DMS114 treated with DMSO at 0.1 percent for 48 hours (cell line): Measurements from ENCODE around the gene WDR18.
A peak's percentile ranks its signal among the peaks of the same experiment; 100 is the strongest.
"Not testable (repeated sequence)": the region's sequence is repeated elsewhere in the genome, so short reads cannot be mapped to it uniquely, and the experiment has no call there.

Experiments used
- DNase-seq: peaks from one replicate; lab custom pipeline; 2025; ENCODE audit not compliant: unreplicated experiment; lab: John Stamatoyannopoulos, UW

Gene WDR18

DNA sequence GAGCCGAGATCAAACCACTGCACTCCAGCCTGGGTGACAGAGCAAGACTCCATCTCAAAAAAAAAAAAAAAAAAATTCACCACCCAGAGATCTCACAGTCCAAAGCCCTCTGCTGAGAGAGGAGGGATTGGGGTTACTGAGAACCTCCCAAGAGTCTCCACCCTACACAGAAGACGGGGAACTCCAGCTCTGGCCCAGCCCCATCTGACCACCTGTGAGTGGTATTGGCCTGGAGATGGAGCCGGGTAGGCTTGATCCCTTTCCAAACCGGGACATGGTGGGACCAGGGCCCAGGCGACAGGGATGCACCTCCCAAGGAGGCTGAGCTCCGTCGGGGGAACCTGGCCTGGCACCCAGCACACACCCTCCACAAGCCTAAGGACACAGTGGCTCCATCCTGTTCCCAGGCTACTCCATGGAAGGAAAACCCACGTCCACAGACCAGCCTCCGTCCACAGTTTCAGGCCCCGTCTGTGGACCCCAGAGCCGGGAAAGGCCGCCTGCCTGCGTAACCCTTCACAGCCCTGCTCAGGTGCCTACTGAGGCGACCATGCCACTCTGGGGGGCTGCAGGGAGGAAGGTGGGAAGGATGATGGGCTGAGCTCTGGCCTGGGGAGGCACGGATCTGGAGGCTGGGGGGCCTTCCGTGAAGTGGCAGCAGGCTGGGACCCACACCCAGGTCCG, 34.9 kb downstream of the WDR18 start:
- DNase-seq = no peak

DNA sequence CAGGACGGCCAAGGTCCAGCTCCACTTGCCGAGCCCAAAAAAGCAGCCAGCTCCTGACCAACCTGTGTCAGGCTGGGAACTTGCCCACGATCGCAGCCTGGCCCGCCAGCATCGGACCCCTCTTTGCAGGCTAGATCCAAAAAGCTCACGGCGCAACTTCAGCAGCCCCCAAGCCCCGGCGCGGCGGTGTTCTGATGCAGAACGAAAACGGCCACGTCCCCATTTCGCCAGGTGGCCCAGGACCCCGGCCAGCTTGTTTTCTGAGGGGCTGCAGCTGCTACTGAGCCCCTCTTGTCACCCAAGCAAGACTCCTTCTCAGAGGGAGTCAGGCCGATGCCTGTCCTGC, 35.4 kb downstream of the WDR18 start:
- DNase-seq = no peak

DNA sequence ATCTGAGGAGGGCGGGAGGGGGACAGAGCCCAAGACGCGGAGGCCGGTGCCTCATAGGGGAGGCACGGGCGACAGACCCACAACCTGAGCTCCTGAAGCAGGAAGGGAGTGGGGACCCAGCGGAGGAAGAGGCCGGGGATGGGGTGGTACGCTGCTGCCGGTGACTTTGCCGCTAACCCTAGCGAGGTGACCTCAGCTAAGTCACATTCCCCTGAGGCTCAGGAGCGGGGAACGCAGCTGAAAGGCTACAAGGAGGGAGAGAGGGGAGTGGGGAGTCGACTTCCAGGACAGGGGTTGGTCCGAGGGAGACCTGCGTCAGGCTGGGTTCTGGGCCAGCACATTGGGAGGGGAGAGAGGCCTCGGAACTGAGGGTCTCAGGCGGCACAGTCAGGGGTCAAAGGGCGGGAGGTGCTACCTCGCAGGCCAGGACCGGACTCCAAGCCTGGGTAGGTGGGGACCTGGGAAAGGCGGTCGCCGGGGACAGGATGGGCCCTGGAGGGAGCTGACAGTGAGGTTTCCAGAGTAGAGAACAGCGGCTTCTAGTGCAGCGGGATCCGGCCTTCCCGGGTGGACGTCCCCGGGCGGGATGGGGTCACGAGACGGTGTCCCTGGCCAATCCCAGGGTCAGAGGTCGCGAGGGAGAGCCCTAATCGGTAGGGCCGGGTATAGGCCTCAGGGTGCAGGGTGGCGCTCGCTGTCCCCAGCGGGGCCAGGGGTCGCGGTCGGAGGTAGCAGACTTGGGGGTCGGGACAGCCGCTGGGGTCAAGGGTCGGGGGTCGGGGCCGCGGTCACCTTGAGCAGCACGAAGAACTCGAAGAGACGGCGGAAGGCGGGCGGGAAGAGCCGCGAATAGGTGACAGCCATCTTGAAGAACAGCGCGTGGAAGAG, 36.1 kb downstream of the WDR18 start:
- no peak for DNase-seq

DNA sequence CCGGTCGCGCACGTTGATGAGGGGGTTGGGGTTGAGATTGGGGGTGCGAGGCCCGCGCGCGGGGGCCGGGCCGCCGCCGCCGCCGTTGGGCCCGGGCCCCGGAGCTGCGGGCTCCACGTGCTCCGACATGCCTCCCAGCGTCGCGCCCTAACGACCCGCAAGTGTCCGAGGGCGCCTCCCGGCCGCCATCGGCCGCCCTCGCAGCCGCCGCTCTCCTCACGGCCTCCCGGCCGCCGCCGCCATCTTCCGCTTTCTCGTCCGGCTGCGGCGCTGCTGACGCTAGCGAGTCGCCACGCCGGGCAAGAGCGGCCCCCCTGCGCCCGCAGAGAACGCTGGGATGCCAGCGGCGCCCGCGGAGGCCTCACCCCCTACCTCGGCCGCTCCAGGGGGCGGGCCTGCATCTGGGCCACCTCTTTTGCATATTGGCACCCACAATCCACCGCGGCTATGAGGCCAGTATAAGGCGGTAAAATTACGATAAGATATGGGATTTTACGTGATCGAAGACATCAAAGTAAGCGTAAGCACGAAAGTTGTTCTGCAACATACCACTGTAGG, 36.8 kb downstream of the WDR18 start, which contains the start of gene TMEM259:
TSS of gene TMEM259 (minus strand) at position 256 of the 558 bp plus-strand sequence. CDS start at position 129, 127 bp downstream.
- peak; percentile 78 for DNase-seq

DNA sequence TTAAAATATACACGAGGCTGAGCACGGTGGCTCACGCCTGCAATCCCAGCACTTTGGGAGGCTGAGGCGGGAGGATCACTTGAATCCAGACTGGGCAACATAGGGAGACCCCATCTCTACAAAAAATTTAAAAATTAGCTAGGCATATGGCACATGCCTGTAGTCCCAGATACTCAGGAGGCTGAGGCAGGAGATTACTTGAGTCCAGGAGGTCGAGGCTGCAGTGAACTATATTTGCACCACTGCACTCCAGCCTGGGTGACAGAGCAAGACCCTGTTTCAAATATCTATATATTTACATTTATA, 39.7 kb downstream of the WDR18 start:
- DNase-seq = not testable (repeated sequence)

GRCh38 chr19:1025080-1025479, 40.9 kb downstream of the WDR18 start:
- DNase-seq = not testable (repeated sequence)

- DNase-seq = peak; percentile 48
Measured at GRCh38 chr19:1025960-1026782, 42.0 kb downstream of the WDR18 start, which contains the start of gene CNN2. CNN2 (plus strand) TSS chr19:1026608; CDS start chr19:1026662, 54 bp downstream.

GRCh38 chr19:1026783-1027649, 42.9 kb downstream of the WDR18 start:
- DNase-seq = no peak

- DNase-seq = no peak
Measured at GRCh38 chr19:1027650-1028061, 43.5 kb downstream of the WDR18 start.

DNA sequence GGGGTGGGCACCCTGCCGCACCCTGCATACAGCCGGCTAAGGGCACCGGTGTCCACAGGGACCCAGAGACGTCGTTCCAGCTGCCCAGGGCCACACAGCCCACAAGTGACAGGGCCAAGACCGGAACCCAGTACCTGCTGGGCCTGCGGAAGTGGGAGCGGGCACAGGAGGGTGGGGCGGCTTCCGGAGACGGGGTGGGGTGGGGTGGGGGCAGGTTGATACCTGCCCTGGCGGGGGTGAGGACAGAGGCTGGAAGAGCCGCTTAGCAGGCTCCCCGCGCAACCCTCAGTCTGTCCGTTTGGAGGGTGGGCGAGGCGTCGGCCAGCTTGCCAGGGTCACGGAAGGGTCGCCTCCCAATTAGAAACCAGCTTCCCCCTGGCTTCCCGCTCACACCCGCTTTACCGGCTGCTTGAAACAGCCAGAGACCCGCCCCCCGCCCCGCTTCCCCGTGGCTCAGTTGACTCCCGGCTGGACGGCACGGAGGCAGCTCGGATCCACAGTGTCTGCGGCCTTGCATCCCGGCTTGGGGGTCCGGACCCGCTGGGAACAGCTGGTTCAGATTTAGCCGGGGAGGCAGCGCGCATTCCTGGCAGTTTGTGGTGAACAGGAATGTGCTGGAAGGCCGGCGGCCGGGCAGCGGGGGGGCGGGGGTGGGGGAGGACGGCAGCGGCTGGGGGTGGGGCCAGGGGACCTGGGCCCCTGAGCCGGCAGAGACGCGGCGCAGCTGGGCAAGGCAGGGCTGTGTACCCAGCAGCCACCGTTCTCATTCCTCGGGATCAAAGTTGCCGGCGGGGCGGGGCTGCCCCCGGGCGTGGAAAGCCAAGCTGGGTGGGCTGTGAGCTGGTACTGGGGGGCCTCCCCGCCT, 44.1 kb downstream of the WDR18 start:
- DNase-seq = no peak

GRCh38 chr19:1032264-1032867, 48.2 kb downstream of the WDR18 start:
- no peak for DNase-seq

GRCh38 chr19:1035998-1036621, 52.0 kb downstream of the WDR18 start:
- DNase-seq = no peak

DNA sequence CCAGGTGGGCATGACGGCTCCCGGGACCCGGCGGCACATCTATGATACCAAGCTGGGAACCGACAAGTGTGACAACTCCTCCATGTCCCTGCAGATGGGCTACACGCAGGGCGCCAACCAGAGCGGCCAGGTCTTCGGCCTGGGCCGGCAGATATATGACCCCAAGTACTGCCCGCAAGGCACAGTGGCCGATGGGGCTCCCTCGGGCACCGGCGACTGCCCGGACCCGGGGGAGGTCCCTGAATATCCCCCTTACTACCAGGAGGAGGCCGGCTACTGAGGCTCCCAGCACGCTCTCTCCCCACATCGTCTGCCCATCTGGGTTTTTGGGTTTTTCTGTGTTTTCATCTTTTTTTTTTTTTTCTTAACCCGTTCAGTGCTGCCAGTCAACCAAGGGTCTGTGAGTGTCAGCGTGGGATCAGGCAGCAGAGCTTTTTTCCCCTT, 53.5 kb downstream of the WDR18 start:
- DNase-seq = no peak

GRCh38 chr19:1038978-1039645, 55.0 kb downstream of the WDR18 start:
- DNase-seq = no peak

DNA sequence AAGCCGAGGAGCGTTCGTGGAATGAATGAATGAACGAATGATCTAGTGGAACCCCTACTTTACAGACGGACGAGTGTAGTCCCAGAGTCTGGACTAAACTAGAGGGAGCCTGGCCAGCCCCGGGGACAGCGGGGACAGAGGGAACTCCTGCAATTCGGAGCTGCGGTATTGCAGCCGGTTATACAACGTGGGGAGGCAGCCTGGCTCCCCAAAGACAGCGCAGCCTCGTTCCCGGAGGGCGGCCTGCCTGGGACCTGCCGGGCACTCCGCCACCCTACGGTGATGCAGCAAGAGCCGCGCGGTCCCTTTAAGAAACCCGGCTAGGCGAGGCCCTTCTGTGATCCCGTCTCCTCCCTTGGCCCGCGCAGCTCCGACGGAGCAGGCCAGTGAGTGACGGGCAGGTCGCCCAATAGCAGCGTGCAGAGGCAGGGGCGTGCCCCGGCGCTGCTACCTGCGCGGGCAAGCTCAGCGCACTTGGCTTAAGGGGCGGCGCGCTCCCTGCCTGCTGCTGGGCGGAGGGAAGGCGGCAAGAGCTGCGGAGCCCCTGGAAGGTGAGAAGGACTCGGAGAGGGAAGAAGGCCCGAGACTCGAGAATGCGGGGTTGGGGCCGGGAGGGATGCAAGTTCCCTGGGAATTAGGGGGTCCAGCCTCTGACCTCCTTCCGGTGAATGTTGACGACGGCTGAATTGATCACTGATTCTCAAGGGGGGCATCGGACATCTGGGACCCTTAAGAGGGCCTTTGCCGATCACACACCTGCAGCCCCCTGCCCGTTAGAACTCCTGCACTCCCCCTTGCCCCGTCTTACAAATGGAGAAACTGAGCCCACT, 55.7 kb downstream of the WDR18 start, which contains the start of gene ABCA7:
TSS of gene ABCA7 (plus strand) at position 462 of the 830 bp plus-strand sequence. CDS start 1,255 bp downstream, outside the sequence.
- peak; percentile 84 for DNase-seq

- DNase-seq = peak; percentile 54
Measured at GRCh38 chr19:1040476-1041271, 56.5 kb downstream of the WDR18 start.
